Coronary artery (tissue), 2 donors: ENCODE measurements around the gene SIN3B.
A peak's percentile ranks its signal among the peaks of the same experiment; 100 is the strongest.

Source experiments
- DNase-seq: peaks from one replicate; pipeline ENCODE4 v3.0.0-alpha.2; 2017; ENCODE audit warnings: low spot score
- H3K27ac ChIP-seq, 2 donors: fragments of 200-600 bp; sonication (generic); one replicate each; pipeline ENCODE4 v1.5.1; 2016 to 2019
- H3K4me3 ChIP-seq: fragments of 200-600 bp; sonication (generic); 2 replicates; pipeline ENCODE4 v1.5.1; 2016; ENCODE audit warnings: mild to moderate bottlenecking, moderate library complexity
- TF ChIP-seq, protein P1 (sequence below): fragments of 200-600 bp; sonication (generic); IDR thresholded peaks from one replicate; pipeline ENCODE4 v1.5.1; 2019; ENCODE audit warnings: antibody characterized with exemption

Gene SIN3B

DNA sequence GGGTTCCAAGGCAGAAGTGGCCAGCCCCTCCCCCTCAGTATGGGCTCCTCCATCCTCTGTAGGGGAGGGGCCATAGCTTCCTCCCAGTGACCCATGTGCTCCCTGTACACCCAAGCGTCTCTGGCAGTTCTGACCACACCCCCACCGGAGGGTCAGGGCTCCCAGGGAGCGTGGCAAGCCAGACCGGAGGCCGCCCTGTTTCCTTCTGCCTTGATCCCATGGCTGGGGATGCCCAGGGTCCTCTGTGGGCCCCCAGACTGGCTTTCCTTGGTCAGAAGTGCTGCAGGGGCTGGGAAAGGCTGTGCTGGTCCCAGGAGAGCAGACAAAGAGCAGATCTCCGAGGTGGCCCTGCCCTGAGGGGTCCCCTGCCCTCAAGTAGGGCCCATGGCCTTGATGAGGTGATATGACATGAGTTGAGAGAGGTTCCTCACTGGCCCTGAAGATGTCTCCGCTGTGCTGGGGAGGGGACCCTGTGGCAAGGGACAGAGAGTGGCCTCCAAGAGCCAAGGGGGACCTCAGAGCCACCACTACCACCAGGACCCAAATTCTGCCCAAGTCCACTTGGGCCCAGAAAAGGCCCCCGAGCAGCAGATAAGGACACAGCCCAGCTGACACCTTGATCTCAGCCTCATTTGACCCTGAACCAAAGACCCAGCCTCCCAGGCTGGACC is 51.8 kb downstream of the SIN3B start:
- TF ChIP-seq, protein P1, sequence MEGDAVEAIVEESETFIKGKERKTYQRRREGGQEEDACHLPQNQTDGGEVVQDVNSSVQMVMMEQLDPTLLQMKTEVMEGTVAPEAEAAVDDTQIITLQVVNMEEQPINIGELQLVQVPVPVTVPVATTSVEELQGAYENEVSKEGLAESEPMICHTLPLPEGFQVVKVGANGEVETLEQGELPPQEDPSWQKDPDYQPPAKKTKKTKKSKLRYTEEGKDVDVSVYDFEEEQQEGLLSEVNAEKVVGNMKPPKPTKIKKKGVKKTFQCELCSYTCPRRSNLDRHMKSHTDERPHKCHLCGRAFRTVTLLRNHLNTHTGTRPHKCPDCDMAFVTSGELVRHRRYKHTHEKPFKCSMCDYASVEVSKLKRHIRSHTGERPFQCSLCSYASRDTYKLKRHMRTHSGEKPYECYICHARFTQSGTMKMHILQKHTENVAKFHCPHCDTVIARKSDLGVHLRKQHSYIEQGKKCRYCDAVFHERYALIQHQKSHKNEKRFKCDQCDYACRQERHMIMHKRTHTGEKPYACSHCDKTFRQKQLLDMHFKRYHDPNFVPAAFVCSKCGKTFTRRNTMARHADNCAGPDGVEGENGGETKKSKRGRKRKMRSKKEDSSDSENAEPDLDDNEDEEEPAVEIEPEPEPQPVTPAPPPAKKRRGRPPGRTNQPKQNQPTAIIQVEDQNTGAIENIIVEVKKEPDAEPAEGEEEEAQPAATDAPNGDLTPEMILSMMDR, result no peak
- no peak for DNase-seq
- H3K27ac ChIP-seq, result no peak overlapping the region
- no peak overlapping the region for H3K4me3 ChIP-seq

DNA sequence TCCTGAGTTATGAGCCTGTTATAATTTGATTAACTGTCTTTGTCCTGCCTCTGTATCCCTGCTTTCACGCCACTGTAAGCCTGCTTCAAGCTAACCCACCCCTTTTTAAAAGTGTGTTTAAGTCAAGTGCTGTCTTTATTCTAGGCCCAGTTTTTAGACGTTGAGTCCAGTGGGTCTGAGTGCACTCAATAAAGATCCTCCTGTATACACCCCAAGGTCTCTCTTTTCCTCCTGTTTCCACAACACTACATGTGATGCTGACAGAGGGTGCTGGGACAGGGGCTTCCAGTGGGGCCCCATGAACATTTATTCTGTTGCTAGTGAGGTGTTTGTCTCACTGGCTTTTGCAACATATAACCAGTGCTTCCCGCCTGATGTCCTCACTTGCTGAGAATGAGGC is 52.9 kb downstream of the SIN3B start:
- DNase-seq, result no peak
- Histone ChIP-seq H3K4me3 (no peak overlapping the region), H3K27ac (no peak overlapping the region)
- TF ChIP-seq, protein P1, result no peak

DNA sequence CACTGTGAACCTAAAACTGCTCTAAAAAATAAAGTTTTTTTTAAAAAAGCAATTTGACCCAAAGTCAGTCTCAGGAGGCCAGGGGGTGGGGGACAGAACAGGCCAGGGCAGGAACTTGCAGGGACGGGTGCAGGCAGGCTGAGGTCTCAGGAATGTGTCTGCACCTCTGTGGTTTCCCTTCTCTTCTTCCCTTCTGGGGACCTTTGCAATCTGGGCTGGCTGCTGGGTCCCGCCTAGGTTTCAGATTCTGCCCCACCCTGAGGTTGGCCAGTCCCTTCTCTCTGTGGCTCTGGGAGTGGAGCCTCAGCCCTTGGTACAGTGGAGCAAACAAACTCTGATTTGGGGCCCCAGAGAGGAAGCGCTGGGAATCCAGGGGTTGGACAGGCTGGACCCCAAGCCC is 54.3 kb downstream of the SIN3B start:
- TF ChIP-seq, protein P1, result no peak

DNA sequence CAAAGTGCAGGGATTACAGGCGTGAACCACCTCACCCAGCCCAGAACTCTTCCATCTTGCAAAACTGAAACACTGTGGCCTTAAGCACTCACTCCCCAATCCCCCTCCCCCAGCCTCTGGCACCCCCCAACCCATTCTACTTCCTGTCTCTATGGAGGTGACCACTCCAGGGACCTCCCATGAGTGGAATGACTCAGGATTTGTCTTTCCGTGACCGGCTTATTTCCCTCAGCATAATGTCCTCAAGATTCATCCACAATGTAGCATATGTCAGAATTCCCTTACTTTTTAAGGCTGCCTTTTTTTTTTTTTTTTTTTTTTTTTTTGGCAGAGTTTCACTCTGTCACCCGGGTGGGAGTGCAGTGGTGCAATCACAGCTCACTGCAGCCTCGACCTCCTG is 56.0 kb downstream of the SIN3B start:
- TF ChIP-seq, protein P1, result no peak
- no peak overlapping the region for H3K4me3 ChIP-seq
- H3K27ac ChIP-seq, result no peak overlapping the region
- no peak for DNase-seq

More for the DNA sequence above, 54.3 kb downstream of the SIN3B start:
- Histone ChIP-seq H3K27ac (no peak overlapping the region), H3K4me3 (no peak overlapping the region)
- DNase-seq, result no peak

DNA sequence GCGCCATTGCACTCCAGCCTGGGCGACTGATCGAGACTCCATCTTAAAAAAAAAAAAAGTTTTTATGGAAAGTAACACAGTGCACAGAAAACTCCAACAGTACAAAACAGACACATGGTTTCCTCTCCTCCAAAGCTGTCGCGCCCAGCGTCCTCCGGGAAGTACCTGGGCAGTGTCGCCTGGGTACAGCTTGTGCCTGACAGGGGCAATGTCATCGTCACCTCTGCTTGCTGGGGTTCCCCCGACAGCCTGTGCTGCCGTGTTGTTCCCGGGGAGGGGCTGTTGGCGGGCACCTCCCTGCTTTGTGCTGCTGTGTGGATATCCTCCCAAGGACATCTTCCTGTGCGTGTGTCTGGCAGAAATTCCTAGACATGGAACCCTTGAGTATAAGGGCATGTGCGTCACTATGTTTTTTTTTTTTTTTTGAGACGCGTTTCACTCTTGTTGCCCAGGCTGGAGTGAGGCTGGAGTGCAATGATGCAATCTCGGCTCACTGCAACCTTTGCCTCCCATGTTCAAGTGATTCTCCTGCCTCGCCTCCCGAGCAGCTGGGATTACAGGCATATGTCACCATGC is 57.2 kb downstream of the SIN3B start:
- DNase-seq, result no peak
- Histone ChIP-seq H3K4me3 (no peak overlapping the region), H3K27ac (peak overlapping the region in 1 of 2 donors; percentile 66)
- TF ChIP-seq, protein P1, result no peak

DNA sequence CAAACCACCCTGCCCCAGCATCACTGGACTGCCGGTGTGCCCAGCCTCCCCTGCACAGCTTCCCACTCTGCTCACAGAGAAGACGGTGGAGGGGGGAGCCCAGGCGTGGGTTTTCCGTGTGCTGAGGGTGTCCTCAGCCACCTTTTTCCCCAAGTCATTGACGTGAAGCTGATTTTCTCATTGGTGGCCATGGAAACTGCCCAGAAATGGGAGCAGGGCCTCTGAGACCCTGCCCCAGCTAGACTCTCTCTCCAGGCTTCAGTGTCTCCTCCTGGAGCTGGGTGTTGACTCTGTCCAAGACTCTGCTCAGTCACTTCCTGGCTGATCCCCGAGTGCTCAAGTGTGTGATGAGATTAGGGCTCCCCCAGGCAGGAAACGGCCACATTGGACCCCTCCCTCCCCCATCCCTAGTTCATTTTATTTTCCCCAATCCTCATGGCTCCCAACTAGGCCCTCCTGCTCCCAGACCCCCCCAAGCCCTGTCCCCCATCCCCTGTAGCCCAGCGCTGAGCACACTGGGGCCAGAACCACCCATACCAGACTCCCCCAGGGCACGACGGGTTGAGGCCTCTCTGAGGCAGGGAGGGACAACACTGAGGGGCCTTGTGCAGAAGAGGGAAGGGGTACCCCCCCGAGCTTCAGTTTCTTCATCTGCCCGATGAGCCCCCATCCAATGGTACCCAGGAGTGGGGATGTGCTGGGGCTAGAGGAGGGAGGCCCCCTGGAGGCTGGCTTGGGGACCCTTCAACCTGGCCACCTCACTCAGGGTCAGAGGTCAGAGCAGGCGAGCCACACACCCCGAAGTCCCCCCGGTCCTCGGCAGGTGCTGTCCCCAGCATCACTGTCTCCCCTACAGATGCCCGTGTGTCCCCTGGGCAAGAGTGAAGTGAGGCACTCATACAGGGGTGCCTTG is 58.4 kb downstream of the SIN3B start:
- DNase-seq, result no peak
- TF ChIP-seq, protein P1, result no peak
- peak overlapping the region in 1 of 2 donors; percentile 49 for H3K27ac ChIP-seq
- H3K4me3 ChIP-seq, result no peak overlapping the region
